Loucy (cell line): ENCODE data around the gene FHIT.

Source experiments
- H2AFZ ChIP-seq: fragments of 200-600 bp; sonication (generic); 2 replicates; pipeline ENCODE4 v1.6.0; 2016; ENCODE audit warnings: antibody characterized with exemption, mild to moderate bottlenecking, low read length, moderate library complexity
- H3F3A ChIP-seq: fragments of 200-600 bp; 2 replicates; pipeline ENCODE4 v1.6.0; 2016; ENCODE audit warnings: antibody characterized with exemption, low read depth, mild to moderate bottlenecking
- H3K27me3 ChIP-seq: fragments of 200-600 bp; sonication (generic); 2 replicates; pipeline ENCODE4 v1.6.1; 2014; ENCODE audit warnings: low read length, mild to moderate bottlenecking; ENCODE audit not compliant: insufficient read depth, poor library complexity, severe bottlenecking
- H3K36me3 ChIP-seq: fragments of 200-600 bp; sonication (generic); 2 replicates; pipeline ENCODE4 v1.6.1; 2016; ENCODE audit warnings: low read length; ENCODE audit not compliant: insufficient read depth
- H3K4me1 ChIP-seq: fragments of 200-600 bp; sonication (generic); 2 replicates; pipeline ENCODE4 v1.5.1; 2014; ENCODE audit warnings: low read length, mild to moderate bottlenecking; ENCODE audit not compliant: insufficient read depth, poor library complexity, severe bottlenecking
- H3K4me2 ChIP-seq: fragments of 200-600 bp; sonication (generic); 2 replicates; pipeline ENCODE4 v1.6.0; 2014; ENCODE audit warnings: antibody characterized with exemption, low read length, low read depth, mild to moderate bottlenecking; ENCODE audit not compliant: poor library complexity, severe bottlenecking
- H3K4me3 ChIP-seq: fragments of 200-600 bp; sonication (generic); 2 replicates; pipeline ENCODE4 v1.5.1; 2014; ENCODE audit warnings: low read length, mild to moderate bottlenecking, mixed read lengths; ENCODE audit not compliant: poor library complexity, severe bottlenecking
- H3K79me2 ChIP-seq: fragments of 200-600 bp; sonication (generic); 2 replicates; pipeline ENCODE4 v1.6.1; 2014; ENCODE audit warnings: low read length; ENCODE audit not compliant: insufficient read depth
- H3K9ac ChIP-seq: fragments of 200-600 bp; sonication (generic); 2 replicates; pipeline ENCODE4 v1.6.0; 2014; ENCODE audit warnings: mild to moderate bottlenecking, low read depth, low read length, moderate library complexity; ENCODE audit not compliant: poor library complexity, severe bottlenecking
- H3K9me2 ChIP-seq: fragments of 200-600 bp; sonication (generic); replicated peaks from 2 replicates; pipeline ENCODE4 v1.6.1; 2016; ENCODE audit warnings: low read depth, low read length, mixed read lengths
- H3K9me3 ChIP-seq: fragments of 200-600 bp; sonication (generic); 2 replicates; pipeline ENCODE4 v1.6.1; 2014; ENCODE audit warnings: mild to moderate bottlenecking, antibody characterized with exemption, low read length, low read depth; ENCODE audit not compliant: insufficient read depth
- H4K20me1 ChIP-seq: fragments of 200-600 bp; sonication (generic); 2 replicates; pipeline ENCODE4 v1.6.0; 2014; ENCODE audit warnings: antibody characterized with exemption, low read length, mild to moderate bottlenecking; ENCODE audit not compliant: insufficient read depth, poor library complexity, severe bottlenecking
- CTCF ChIP-seq: fragments of 200-600 bp; sonication (generic); conservative IDR thresholded peaks from 2 replicates; pipeline ENCODE4 v1.5.1; 2014; ENCODE audit warnings: mild to moderate bottlenecking, antibody characterized with exemption, low read length
- EZH2phosphoT487 ChIP-seq: fragments of 200-600 bp; IDR thresholded peaks from 2 replicates; pipeline ENCODE4 v1.6.1; 2018; ENCODE audit warnings: antibody characterized with exemption, mild to moderate bottlenecking, moderate library complexity, borderline replicate concordance

FHIT gene

DNA sequence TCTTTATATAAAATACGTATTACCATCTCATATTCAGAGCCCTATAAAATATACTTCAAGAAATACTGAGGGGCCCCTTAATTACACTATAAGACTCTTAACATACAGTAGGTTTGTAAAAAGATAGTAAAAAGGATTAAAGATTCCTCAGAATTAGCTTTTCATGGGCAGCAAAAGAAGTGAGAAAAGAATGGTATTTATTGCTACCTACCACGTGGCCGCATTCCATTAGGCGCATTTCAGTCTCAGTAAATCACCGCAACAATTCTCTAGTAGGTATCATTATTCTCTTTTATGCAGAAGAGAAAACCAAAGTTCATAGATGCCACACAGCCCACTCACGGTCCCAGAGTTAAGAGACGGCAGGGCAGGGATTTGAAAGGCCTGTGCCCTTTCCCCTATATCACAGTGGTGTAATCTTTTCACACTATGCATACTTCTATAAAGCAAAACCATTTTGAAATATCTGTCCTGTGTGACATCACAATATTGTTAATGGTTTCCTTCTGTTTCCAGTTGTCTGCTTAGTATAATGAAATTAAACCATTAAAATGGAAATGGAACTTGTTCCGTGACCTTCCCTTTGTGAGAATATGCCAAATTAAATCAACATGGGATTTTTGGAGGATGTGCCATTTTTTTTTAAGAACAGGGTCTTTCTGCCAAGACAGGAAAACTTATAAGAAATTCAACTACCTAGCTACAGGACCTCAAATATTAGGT lies 1072.2 kb downstream of the FHIT start:
- Histone ChIP-seq H3K9ac (no peak overlapping the region), H3K4me2 (no peak overlapping the region), H3K4me1 (no peaks in the 10 kb centered on the region), H3K79me2 (no peaks in the 10 kb centered on the region), H3F3A (no peaks in the 10 kb centered on the region), H3K4me3 (no peak overlapping the region), H3K27me3 (no peaks in the 10 kb centered on the region), H3K36me3 (no peaks in the 10 kb centered on the region), H4K20me1 (no peaks in the 10 kb centered on the region), H2AFZ (no peak overlapping the region), H3K9me3 (no peaks in the 10 kb centered on the region), H3K9me2 (no peaks in the 10 kb centered on the region)
- no peak for TF ChIP-seq EZH2phosphoT487

DNA sequence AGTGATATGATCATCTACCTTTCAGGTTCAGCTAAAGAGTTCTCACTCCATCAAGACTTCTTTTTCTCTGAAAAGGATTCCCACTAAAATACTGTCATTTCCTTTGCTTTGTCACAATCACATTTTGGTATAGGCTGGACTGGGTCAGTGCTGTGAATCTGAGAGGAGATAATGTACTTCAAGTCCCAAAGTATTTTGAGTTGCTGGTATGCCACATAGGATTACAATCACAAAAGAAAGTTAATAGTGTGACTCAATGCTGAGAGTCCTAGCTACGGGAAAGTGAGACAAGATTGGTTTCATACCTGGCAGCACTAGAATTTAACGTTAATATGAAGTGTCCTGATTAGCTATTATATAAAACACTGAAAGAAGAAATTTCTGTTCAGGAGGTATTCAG lies 1073.5 kb downstream of the FHIT start:
- Histone ChIP-seq H2AFZ (no peak overlapping the region), H3K4me3 (no peak overlapping the region), H3K4me1 (no peaks in the 10 kb centered on the region), H3F3A (no peaks in the 10 kb centered on the region), H3K27me3 (no peaks in the 10 kb centered on the region), H3K36me3 (no peaks in the 10 kb centered on the region), H3K9ac (no peak overlapping the region), H3K4me2 (no peak overlapping the region), H4K20me1 (no peaks in the 10 kb centered on the region), H3K9me2 (no peaks in the 10 kb centered on the region), H3K79me2 (no peaks in the 10 kb centered on the region), H3K9me3 (no peaks in the 10 kb centered on the region)
- TF ChIP-seq CTCF (no peak), EZH2phosphoT487 (no peak)

GRCh38 chr3:60176614-60177013 lies 1074.6 kb downstream of the FHIT start:
- H3K4me2 ChIP-seq: no peak overlapping the region
- H3K9ac ChIP-seq: no peak overlapping the region
- H3K9me2 ChIP-seq: no peaks in the 10 kb centered on the region
- no peaks in the 10 kb centered on the region for H3K9me3 ChIP-seq
- H2AFZ ChIP-seq: no peak overlapping the region
- H3K36me3 ChIP-seq: no peaks in the 10 kb centered on the region
- no peaks in the 10 kb centered on the region for H3K79me2 ChIP-seq
- H4K20me1 ChIP-seq: no peaks in the 10 kb centered on the region
- no peaks in the 10 kb centered on the region for H3K4me1 ChIP-seq
- H3F3A ChIP-seq: no peaks in the 10 kb centered on the region
- no peak overlapping the region for H3K4me3 ChIP-seq
- TF ChIP-seq CTCF (no peak), EZH2phosphoT487 (no peak)
- H3K27me3 ChIP-seq: no peaks in the 10 kb centered on the region

DNA sequence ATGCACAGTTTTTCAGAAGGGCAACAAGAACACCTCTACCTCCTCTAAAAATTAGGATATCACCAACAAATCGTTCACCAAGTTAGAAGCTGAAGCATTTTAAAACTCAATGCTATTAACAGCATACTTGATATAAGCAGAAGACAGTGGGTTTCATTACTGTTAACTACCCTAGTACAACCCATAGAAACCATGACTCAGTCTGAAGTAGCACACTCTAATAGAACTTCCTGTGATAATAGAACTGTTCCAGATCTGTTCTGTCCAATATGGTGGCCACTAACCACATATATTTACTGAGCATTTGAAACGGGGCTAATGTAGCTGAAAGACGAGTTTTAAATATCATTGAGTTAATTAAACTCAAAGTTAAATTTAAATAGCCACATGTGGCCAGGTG lies 1075.6 kb downstream of the FHIT start:
- no peak for TF ChIP-seq EZH2phosphoT487
- no peak for TF ChIP-seq CTCF
- no peaks in the 10 kb centered on the region for H3K27me3 ChIP-seq
- no peak overlapping the region for H3K4me2 ChIP-seq
- no peaks in the 10 kb centered on the region for H4K20me1 ChIP-seq
- no peaks in the 10 kb centered on the region for H3K79me2 ChIP-seq
- H3K9me2 ChIP-seq: no peaks in the 10 kb centered on the region
- no peaks in the 10 kb centered on the region for H3K4me1 ChIP-seq
- no peak overlapping the region for H2AFZ ChIP-seq
- no peaks in the 10 kb centered on the region for H3F3A ChIP-seq
- no peak overlapping the region for H3K4me3 ChIP-seq
- H3K9ac ChIP-seq: no peak overlapping the region
- H3K9me3 ChIP-seq: no peaks in the 10 kb centered on the region
- no peaks in the 10 kb centered on the region for H3K36me3 ChIP-seq
